GM19463 (cell line): ENCODE data around the gene ALDH2.
"Not testable (repeated sequence)": the region's sequence is repeated elsewhere in the genome, so short reads cannot be mapped to it uniquely, and the experiment has no call there.

Experiments
- ATAC-seq: cut with Tn5 transposase; IDR thresholded peaks from one replicate; pipeline ENCODE4 v1.9.1; 2021; ENCODE audit warnings: mild to moderate bottlenecking, moderate library complexity; ENCODE audit not compliant: unreplicated experiment

Gene ALDH2

DNA sequence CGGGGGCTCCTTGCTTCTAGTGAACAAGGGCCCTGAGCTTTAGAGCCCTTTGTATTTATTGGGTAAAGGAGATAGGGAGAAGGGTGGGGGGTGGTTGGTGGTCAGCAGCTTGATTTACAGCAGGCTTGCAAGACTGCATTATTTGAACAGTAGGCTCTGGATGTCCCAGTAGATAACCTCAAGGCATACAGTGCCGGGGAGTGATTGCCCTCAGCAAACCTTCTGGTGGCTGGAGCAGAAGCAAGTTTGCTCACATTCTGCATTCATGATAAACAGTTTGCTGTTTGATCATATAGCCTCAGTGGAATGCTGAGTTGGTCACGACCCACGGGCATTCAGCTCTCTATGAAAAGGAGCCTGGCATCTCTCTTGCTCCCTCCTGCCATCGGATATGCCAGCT is 58.8 kb downstream of the ALDH2 start:
- ATAC-seq: no peak

DNA sequence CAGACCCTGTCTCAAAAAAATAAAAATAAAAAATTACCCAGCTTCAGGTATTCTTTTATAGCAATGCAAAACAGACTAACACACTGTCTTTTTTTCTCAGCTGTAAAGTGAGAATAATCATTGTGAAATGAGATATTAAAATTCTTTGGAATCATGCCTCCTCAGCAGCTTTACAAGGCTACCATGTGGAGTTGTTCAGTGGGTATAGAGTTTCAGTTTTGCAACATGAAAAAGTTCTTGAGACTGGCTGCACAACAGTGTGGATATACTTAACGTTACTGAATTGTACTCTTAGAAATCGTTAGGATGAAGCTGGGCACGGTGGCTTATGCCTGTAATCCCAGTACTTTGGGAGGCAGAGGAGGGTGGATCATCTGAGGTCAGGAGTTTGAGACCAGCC is 59.6 kb downstream of the ALDH2 start:
- ATAC-seq: no peak

DNA sequence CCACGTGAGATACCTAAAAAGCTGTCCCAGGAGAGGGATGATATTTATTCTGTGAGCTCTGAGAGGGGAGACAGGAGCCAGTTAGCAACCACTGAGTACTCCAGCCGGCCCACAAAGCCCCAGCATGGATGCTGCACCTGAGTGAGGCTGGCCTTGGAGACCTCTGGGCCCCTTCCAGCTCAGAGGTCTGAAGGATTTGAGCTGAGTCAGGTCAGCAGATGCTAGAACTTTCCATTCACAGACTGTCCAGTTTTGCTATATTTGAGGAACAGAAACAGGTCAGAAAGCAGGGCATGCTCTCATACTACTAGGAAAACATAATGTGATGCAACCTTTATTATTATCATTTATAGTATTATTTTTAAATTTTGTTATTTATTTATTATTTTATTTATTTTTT is 60.3 kb downstream of the ALDH2 start:
- no peak for ATAC-seq

- no peak for ATAC-seq
These were observed 61.2 kb downstream of the ALDH2 start for GRCh38 chr12:111827907-111828306.

DNA sequence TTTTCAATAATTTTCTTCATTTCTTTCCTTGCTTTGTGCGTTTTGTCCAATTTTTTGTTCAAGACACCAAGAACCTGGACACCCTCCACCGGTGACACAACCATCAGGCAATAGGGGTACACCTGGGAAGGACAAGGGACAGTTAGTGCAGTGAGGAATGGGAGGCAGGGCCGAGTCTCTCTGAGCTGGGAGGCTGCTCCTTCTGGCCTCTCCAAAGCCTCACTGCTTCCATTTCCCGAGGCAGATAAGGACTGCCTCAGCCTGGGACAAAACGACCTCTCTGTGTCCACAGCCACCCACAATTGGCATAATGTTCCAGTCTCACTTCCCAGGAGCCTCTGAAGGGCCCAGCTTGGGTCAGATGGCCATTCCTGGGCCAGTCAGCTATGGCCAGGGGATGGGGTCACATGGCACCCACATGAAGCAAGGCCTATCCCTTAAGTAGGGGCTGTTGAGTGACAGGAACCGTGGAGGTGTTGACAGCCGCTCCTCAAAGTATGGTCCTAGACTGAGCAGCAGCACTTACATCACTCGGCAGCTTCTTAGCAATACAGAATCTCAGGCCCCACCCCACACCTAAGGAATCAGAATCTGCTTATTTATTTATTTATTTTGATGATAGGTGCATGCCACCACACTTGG is 61.7 kb downstream of the ALDH2 start:
- no peak for ATAC-seq

DNA sequence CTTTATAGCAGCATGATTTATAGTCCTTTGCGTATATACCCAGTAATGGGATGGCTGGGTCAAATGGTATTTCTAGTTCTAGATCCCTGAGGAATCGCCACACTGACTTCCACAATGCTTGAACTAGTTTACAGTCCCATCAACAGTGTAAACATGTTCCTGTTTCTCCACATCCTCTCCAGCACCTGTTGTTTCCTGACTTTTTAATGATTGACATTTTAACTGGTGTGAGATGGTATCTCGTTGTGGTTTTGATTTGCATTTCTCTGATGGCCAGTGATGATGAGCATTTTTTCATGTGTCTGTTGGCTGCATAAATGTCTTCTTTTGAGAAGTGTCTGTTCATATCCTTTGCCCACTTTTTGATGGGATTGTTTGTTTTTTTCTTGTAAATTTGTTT is 62.9 kb downstream of the ALDH2 start:
- not testable (repeated sequence) for ATAC-seq

DNA sequence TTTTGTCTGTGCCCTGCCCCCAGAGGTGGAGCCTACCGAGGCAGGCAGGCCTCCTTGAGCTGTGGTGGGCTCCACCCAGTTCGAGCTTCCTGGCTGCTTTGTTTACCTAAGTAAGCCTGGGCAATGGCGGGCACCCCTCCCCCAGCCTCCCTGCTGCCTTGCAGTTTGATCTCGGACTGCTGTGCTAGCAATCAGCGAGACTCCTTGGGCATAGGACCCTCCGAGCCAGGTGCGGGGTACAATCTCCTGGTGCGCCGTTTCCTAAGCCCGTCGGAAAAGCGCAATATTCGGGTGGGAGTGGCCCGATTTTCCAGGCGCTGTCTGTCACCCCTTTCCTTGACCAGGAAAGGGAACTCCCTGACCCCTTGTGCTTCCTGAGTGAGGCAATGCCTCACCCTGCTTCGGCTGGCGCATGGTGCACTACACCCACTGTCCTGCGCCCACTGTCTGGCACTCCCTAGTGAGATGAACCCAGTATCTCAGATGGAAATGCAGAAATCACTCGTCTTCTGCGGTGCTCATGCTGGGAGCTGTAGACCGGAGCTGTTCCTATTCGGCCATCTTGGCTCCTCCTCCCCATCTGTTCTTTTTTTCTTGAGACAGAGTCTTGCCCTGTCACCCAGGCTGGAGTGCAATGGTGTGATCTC is 68.1 kb downstream of the ALDH2 start:
- not testable (repeated sequence) for ATAC-seq

DNA sequence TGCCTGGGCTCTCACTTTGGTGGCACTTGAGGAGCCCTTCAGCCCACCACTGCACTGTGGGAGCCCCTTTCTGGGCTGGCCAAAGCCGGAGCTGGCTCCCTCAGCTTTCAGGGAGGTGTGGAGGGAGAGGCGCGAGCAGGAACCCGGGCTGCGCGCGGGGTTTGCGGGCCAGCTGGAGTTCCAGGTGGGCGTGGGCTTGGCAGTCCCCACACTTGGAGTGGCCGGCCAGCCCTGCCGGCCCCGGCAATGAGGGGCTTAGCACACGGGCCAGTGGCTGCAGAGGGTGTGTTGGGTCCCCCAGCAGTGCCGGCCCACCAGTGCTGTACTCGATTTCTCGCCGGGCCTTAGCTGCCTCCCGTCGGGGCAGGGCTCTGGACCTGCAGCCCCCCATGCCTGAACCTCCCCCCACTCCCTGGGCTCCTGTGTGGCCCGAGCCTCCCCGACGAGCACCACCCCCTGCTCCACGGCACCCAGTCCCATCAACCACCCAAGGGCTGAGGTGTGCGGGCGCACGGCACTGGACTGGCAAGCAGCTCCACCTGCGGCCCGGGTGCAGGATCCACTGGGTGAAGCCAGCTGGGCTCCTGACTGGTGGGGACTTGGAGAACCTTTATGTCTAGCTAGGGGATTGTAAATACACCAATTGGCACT is 68.9 kb downstream of the ALDH2 start:
- not testable (repeated sequence) for ATAC-seq

GRCh38 chr12:111838353-111838752 is 71.6 kb downstream of the ALDH2 start:
- ATAC-seq: no peak

- ATAC-seq: no peak
These were observed 74.1 kb downstream of the ALDH2 start for GRCh38 chr12:111840807-111841206.

DNA sequence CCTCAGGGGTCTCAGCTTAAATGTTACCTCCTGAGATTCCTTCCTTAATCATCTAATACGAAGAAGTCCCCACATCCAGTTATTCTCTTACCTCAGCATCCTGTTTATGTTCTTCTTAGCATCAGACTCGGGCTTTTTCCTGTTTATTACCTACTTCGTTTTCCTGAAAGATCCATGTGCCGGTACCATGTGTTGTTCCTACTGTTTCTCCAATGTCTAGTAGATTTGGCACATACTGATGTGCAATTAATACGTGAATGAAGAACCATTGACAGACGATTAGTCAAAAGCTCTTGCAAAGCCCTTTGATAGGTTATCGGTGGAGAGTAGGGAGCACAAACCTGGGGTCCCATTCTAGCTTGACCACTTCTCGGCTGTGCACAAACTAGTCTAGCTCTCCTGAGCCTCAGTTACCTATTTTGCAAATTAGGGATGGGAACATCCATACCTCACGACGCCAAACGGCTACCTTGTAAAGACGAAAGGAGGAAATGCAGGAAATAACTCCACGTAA is 74.6 kb downstream of the ALDH2 start:
- ATAC-seq: no peak

DNA sequence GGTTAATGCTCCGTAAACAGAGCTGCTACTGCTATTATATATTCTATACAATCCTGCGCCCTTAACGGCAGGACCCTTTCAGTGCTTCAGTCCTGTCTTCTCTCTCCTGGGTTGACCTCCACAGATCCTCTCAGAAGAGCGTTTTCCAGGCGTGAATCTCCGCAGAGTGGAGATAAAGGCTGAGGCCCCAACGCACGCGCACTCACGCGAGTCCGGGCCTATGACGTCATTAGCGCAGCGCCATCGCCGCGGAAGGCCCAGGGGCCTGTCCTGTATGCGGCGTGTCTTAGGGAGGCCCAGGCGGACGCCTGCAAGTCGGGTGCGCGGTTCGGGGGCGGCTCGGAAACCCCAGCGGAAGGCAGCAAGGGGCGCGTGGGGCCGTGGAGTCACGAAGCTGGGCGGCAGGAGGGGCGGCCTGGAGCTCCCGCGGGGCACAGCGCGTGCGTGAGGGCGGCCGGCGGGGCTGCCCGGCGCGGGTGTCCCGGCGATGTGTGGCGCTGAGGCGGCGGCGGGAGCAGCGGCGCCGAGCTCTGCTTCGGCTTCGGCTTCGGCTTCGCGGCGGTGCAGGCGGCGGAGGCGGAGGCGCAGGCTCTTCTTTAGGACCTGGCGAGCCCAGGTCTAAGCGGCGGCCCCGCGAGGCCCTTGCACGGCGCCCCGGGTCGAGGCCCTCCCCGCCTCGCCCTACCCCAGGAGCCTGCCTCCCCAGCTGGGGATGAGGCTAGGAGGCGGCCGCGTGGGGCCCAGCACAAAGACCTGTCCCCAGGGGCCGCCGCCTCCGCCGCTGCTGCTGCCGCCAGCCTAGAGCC is 75.2 kb downstream of the ALDH2 start, which contains the start of gene MAPKAPK5:
Gene MAPKAPK5 (plus strand): TSS at position 479 of the 806 bp plus-strand sequence. CDS start 506 bp downstream, outside the sequence.
- ATAC-seq: peak; percentile 75

GRCh38 chr12:111842556-111843396 is 76.0 kb downstream of the ALDH2 start:
- ATAC-seq: peak; percentile 18

DNA sequence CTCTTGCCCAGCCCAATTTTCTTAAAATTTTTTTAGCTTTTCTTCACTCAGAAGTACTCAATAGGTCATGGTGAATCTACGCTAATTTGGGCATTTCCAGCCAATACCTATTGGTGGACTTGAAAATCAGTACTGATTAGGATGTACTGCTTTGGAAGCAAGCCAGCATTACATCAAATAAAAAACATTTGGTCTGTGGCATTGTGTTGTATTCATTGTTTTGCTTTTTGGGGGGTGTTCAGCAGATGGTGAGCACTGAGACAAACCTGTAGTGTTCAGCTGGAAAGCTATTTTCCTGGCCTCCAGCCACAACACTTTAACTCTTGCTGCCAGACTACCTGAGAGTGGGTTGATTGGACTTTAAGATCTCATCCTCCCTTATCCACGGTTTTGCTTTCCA is 79.3 kb downstream of the ALDH2 start:
- ATAC-seq: no peak

DNA sequence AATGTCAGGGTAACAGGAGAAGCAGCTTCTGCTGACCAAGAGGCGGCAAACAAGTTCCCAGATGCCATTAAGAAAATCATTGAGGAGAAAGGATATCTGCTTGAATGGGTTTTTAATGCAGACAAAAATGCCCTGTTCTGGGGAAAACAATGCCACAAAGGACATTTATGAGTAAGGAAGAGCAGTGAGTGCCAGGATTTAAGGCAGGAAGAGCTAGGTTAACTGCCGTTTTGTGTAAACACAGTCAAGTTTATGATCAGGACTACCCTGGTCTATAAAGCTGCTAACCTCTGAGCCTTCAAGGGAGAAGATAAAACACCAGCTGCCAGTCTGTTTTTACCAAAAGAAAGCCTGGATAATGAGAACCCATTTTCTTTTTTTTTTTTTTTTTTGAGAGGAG is 83.8 kb downstream of the ALDH2 start:
- ATAC-seq: no peak

- no peak for ATAC-seq
These were observed 91.5 kb downstream of the ALDH2 start for GRCh38 chr12:111858186-111858585.

GRCh38 chr12:111858778-111859177 is 92.0 kb downstream of the ALDH2 start:
- ATAC-seq: no peak

DNA sequence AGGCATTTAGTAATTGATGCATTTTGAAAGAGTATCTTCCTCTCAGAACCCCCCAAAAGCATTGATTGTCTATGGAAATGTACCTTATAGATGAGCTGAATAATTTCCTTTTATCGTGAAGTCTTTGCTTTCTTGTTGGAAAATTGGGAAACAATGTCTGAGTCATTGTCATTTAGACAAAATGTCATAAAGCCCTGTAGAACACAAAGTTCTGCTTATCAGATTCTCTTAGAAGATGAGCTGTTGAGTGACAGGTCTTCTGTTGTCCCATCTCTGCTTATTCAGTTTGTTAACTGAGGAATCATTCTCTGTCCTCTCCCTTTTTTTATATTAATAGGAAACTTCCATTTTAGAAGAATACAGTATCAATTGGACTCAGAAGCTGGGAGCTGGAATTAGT is 98.2 kb downstream of the ALDH2 start:
- no peak for ATAC-seq
